Neutrophil (primary cell): ENCODE data around the gene MALRD1.

Experiments
- H3K27ac ChIP-seq: fragments of 200-600 bp; sonication (generic); 2 replicates; pipeline ENCODE4 v1.5.1; 2016; ENCODE audit warnings: mild to moderate bottlenecking, moderate library complexity
- H3K27me3 ChIP-seq: fragments of 200-600 bp; sonication (generic); 2 replicates; pipeline ENCODE4 v1.6.0; 2016; ENCODE audit warnings: mild to moderate bottlenecking
- H3K36me3 ChIP-seq: fragments of 200-600 bp; sonication (generic); 2 replicates; pipeline ENCODE4 v1.5.1; 2017
- H3K4me1 ChIP-seq, 2 experiments: fragments of 200-600 bp in 1 of 2; sonication (generic) in 1 of 2; 1 replicate in 1 of 2; 2 replicates in 1 of 2; pipeline versions ENCODE4 v1.5.1 to v1.6.1; 2013 to 2016; ENCODE audit warnings: low read depth in 1 of 2, low read length in 1 of 2, mild to moderate bottlenecking in 1 of 2, moderate library complexity in 1 of 2; ENCODE audit not compliant: control insufficient read depth in 1 of 2, insufficient read depth in 1 of 2
- H3K4me3 ChIP-seq, 2 experiments: fragments of 200-600 bp in 1 of 2; sonication (generic) in 1 of 2; 1 replicate in 1 of 2; 2 replicates in 1 of 2; pipeline ENCODE4 v1.5.1; 2013 to 2016; ENCODE audit warnings: low read depth in 1 of 2, low read length in 1 of 2, mild to moderate bottlenecking in 1 of 2, moderate library complexity in 1 of 2
- H3K9me3 ChIP-seq: fragments of 200-600 bp; sonication (generic); 2 replicates; pipeline ENCODE4 v1.5.1; 2016
- CTCF ChIP-seq: fragments of 200-600 bp; sonication (generic); IDR thresholded peaks from 2 replicates; pipeline ENCODE4 v1.5.1; 2016; ENCODE audit warnings: antibody characterized with exemption

The MALRD1 gene

GRCh38 chr10:19247843-19248242 is 199.2 kb downstream of the MALRD1 start:
- Histone ChIP-seq H3K36me3 (no peaks in the 10 kb centered on the region), H3K9me3 (no peaks in the 10 kb centered on the region), H3K4me1 (no peaks in the 10 kb centered on the region), H3K27me3 (no peaks in the 10 kb centered on the region), H3K27ac (no peak overlapping the region), H3K4me3 (no peak overlapping the region)
- no peak for TF ChIP-seq CTCF

- H3K27ac ChIP-seq, result no peak overlapping the region
- H3K4me3 ChIP-seq, result no peak overlapping the region
- no peaks in the 10 kb centered on the region for H3K4me1 ChIP-seq
- H3K9me3 ChIP-seq, result no peaks in the 10 kb centered on the region
- TF ChIP-seq CTCF, result no peak
- no peaks in the 10 kb centered on the region for H3K36me3 ChIP-seq
- no peaks in the 10 kb centered on the region for H3K27me3 ChIP-seq
Observed at GRCh38 chr10:19250546-19250945, 201.9 kb downstream of the MALRD1 start.

- Histone ChIP-seq H3K4me1 (no peaks in the 10 kb centered on the region), H3K9me3 (no peaks in the 10 kb centered on the region)
Observed at GRCh38 chr10:19252531-19252930, 203.9 kb downstream of the MALRD1 start.

GRCh38 chr10:19256331-19256730 is 207.7 kb downstream of the MALRD1 start:
- H3K36me3 ChIP-seq, result no peaks in the 10 kb centered on the region
- H3K4me3 ChIP-seq, result no peak overlapping the region

More at GRCh38 chr10:19252531-19252930, 203.9 kb downstream of the MALRD1 start:
- Histone ChIP-seq H3K36me3 (no peaks in the 10 kb centered on the region), H3K27ac (no peak overlapping the region), H3K27me3 (no peaks in the 10 kb centered on the region), H3K4me3 (no peak overlapping the region)
- no peak for TF ChIP-seq CTCF

GRCh38 chr10:19263262-19263661 is 214.7 kb downstream of the MALRD1 start:
- Histone ChIP-seq H3K4me3 (no peak overlapping the region), H3K27ac (no peak overlapping the region), H3K4me1 (no peaks in the 10 kb centered on the region), H3K27me3 (no peaks in the 10 kb centered on the region), H3K9me3 (no peaks in the 10 kb centered on the region), H3K36me3 (no peaks in the 10 kb centered on the region)
- no peak for TF ChIP-seq CTCF

More at GRCh38 chr10:19256331-19256730, 207.7 kb downstream of the MALRD1 start:
- no peak overlapping the region for H3K27ac ChIP-seq
- no peaks in the 10 kb centered on the region for H3K4me1 ChIP-seq
- no peaks in the 10 kb centered on the region for H3K9me3 ChIP-seq
- TF ChIP-seq CTCF, result no peak
- no peaks in the 10 kb centered on the region for H3K27me3 ChIP-seq

- H3K4me3 ChIP-seq, result no peak overlapping the region
- no peaks in the 10 kb centered on the region for H3K27me3 ChIP-seq
- H3K4me1 ChIP-seq, result no peaks in the 10 kb centered on the region
- no peaks in the 10 kb centered on the region for H3K36me3 ChIP-seq
- H3K9me3 ChIP-seq, result no peaks in the 10 kb centered on the region
- no peak overlapping the region for H3K27ac ChIP-seq
- no peak for TF ChIP-seq CTCF
Observed at GRCh38 chr10:19283285-19283684, 234.7 kb downstream of the MALRD1 start.
